NCI-H82 (cell line): ENCODE measurements around the gene CORIN.

Experiments used
- DNase-seq: peaks from one replicate; lab custom pipeline; 2025; lab: John Stamatoyannopoulos, UW

The CORIN gene

DNA sequence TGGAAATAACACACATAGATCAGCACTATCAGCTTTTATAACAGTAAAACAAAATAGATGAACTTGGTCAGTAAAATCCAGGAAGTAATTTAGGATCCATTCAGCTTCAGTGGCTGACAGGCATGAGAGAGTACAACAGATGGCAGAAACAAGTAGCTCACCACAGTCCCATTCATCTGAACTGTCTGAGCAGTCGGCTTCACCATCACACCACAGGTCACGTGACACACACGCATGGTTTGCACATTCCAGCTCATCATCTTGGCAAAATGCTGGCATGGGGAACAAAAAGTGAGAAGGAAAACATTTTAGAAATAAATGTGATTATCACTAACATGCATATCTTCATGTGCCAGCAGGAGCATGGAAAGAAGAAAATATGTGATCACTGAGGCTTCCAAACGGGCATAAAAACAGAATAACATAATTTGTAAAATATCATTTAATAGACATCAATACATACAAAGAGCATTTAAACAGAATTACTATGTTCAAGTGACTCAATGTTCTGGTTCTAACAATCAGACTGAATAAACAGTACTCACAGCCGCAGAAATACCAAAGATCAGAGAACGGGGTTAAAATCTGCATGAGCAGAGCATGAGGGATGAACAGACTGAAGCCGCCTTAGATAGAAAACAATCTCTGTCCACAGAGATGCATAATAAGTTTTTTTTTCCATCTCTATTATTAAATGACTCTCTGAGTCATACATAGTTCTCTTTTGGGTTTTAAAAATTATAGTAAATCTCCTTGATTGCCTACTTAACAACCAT is 194.7 kb downstream of the CORIN start:
- DNase-seq = peak; percentile 54

GRCh38 chr4:47642191-47642830 is 195.6 kb downstream of the CORIN start:
- no peak for DNase-seq

GRCh38 chr4:47641755-47642154 is 196.1 kb downstream of the CORIN start:
- DNase-seq = peak; percentile 10

DNA sequence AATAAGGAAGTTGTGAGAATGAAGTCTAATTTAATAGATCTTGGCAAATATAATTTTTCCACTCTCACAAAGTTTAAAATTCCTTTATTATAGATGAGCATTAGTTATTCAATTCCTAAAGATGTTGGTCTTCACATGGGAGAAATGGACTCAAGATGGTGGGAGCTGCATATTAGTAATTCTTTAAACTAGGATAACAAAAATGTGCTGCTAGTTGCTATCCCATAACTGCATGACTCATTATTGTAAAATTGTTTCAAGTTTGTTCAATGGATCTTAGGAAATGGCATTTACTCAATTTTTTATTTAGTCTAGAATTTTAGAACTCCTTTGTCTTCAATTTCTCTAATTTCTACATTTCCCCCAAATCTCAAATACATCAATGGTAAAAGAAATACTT is 197.0 kb downstream of the CORIN start:
- DNase-seq = no peak

GRCh38 chr4:47639531-47639930 is 198.3 kb downstream of the CORIN start:
- no peak for DNase-seq

GRCh38 chr4:47631161-47631560 is 206.7 kb downstream of the CORIN start:
- DNase-seq = peak; percentile 83

DNA sequence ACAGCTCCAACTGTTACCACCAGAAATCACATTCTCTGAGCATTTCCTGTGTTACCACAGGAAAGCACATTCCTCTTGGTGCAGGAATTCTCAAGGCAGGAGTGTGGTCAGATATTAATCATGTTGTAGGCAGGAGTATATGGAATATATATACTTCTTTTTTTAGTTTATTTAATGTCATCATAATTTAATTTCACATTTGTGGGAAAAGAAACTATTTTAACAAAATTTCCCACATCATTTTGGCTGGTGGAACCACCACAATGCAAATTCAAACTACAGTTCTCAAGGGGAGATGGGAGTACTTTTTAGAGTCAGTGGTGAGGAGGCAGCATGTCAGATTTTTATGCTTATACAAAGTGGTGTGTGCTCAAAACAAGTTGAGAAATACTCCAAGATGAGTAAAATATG is 213.8 kb downstream of the CORIN start:
- DNase-seq = no peak

GRCh38 chr4:47621181-47621580 is 216.7 kb downstream of the CORIN start:
- DNase-seq = no peak

DNA sequence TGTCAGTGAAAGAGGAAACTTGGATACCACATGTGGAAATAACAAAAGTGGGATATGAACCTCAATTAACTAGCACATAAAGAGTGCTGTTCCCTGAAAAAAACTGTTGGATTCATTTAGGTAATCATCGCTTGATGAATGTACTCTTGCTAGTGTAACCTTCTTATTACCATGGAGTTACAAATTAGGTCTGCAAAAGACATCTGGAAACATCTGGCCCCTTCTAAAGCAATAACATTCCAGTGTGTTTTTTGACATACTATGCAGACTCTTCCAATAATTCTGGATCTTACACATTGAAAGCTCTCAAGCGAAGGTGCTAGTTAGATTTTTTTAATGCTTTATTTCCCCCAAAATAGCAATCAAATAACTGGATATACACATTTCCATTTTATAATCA is 218.2 kb downstream of the CORIN start:
- DNase-seq = no peak

DNA sequence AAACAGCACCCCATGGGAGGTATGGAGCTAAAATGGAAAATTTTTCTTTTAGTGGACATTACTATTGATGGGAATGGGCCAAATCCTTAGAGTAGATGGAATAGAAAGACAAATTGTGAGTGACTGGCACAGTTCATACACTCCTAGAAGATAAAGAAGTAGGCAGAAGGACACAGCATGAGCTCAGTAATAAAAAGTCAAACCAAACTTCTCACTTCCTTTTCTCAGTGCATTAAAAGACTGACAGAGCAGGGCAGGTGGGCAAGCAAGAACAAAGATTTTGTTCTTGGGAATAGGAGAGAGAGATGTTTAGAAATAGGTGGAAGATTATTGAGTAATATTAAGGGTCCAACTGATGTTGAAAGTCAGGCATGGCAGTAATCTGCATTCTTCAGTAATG is 220.3 kb downstream of the CORIN start:
- DNase-seq = no peak

DNA sequence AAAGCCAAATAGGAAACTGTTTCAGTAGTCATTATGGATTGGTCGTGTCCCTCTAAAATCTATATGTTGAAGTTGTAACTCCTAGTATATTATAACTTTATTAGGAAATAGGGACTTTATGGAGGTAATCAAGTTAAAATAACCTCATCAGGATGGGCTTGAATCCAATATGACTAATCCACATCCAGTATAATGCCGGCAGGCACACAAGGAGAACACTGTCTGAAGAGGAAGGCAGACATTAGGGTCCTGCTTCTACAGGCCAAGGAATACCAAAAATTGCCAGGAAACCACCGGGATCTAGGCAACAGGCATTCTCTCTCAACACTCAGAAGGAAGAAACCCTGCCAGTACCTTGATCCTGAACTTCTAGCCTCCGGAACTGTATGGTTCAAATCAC is 222.5 kb downstream of the CORIN start:
- no peak for DNase-seq

GRCh38 chr4:47612116-47613023 is 225.5 kb downstream of the CORIN start:
- DNase-seq = no peak

DNA sequence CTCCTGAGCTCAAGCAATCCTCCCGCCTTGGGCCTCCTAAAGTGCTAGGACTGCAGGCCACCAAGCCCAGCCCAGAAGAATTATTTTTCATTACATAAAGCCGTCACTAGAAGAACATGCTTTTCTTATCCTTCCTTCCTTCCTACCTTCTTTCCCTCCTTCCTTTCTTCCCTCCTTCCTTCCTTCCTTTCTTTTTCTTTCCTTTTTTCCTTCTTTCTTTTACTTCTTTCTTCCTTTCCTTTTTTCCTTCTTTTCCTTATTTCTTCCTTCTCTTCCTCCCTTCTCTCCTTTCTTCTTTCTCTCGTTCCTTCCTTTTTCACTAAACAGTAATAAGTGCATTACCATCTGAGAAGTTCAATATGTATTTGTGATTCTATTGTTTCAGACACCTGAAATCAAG is 231.4 kb downstream of the CORIN start:
- no peak for DNase-seq

GRCh38 chr4:47598896-47599295 is 239.0 kb downstream of the CORIN start:
- no peak for DNase-seq

- DNase-seq = no peak
Measured at GRCh38 chr4:47598320-47598719, 239.5 kb downstream of the CORIN start.

DNA sequence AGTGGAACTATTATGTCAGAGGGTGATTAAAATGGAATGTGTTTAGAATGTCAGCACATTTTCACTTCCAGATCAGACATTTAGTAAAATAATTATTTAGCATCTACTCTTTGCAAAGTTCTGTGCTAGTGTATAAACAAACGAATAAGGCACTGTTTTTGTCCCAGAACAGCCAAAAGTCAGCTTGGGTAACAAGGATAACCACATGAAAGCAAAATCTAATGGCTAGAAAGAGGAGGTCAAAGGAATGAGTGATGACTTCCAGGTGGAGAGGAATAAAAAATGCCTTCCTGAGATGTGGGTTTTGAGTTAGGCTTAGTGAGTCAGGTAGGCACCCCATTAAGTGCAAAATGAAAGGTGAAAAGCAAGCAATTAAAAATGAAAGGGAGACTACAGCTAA is 240.2 kb downstream of the CORIN start:
- no peak for DNase-seq

GRCh38 chr4:47590325-47590724 is 247.5 kb downstream of the CORIN start:
- DNase-seq = no peak

DNA sequence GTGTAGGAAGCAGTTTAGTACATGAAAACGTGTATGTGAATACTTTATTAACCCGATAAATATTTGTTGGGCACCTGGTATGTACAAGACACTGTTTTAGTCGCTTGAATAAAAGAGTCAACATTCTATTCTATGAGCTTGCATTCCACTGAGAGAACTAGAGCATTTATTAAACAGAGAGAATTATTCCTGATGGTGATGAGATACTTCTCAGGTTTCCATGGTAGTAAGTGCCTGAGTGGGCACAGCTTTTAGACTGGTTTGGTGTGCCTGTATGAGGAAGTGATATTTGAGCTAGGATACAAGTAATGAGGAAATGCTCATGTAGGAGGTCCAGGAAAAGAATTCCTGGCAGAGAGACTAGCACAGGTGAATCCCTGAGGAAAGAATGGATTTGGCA is 258.6 kb downstream of the CORIN start:
- no peak for DNase-seq

DNA sequence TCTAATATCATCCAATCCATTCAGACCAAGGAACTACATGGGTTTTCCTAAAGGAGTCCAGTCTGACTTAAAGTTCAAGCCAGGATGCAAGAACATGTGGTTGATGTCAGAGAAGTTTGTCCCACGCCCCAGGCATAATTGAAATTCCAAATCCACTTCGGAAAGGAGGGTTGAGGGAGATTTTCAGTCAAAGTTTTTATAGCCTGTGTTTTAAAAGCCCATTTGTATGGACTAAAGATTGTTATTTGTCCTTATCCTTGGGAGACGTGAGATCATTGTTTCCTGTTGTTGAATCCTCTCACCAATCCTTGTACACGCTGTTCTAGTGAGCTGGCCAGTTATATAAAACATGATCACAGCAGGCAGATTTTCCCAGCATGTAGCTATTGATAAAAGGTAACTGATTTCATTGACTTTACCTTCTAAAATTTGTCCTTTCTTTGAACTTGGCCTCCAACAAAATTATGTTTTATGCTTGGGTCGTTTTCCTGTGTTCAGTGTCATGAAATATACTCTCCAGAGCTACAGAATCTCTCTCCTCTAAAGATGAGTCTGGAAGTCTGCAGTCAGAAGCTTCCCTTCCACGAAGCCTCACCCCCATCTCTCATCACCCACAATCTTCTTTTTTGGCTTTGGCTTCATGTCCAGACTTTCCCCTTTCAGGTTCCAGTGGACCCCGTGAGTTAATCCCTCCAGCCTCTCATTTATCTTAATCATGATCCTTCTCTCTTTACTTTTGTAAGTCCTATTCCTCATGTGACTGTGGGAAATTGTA is 259.9 kb downstream of the CORIN start:
- DNase-seq = no peak

DNA sequence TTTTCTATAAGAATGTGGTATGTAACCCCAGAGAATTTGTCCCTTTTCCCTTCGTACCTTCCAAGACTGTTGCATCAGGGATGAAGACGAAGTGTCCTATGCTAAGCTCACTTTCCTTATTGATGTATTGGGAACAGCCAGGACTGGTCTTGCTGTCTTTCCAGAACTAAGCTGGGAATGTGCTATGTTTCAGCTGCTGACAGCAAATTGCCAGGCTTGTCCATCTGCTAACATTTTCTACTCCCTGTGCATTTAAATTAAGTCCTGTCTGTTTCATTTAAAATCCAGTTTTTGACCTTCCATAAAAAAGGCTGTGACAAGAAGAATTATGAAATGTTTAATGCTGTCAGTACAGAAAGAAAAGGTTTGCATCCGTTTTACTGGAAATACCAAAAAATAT is 264.9 kb downstream of the CORIN start:
- DNase-seq = no peak

DNA sequence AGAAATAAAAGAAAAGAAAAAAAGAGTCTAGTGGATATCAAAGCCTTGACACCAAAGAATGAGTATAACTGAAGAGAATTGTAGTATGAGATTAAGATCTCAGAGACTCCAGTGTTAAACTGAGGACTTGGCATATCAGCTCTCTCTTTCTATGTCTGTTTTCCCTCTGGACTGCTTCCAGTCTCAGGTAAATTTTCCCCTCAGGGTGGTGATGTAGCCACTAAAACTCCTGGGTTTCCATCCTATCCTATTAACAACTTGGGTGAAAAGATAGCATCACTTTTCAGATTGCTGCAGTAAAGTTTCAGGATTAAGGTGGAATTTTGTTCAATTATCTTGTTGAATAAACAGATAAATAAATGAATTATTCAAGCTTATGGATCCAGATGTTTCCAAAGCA is 267.1 kb downstream of the CORIN start:
- DNase-seq = no peak

- DNase-seq = no peak
Measured at GRCh38 chr4:47567511-47567910, 270.4 kb downstream of the CORIN start.
